Measurements from ENCODE around the gene UBAP2L. TPM values are rescaled to one million over a fixed set of nuclear protein-coding genes. Genes with fewer than 3 reads are reported as not detected.

UBAP2L gene
- total and polyA plus RNA-seq, 2 donors (not counting 1 experiment from before 2014, with no cell fraction given), result 147 to 218 TPM

DNA sequence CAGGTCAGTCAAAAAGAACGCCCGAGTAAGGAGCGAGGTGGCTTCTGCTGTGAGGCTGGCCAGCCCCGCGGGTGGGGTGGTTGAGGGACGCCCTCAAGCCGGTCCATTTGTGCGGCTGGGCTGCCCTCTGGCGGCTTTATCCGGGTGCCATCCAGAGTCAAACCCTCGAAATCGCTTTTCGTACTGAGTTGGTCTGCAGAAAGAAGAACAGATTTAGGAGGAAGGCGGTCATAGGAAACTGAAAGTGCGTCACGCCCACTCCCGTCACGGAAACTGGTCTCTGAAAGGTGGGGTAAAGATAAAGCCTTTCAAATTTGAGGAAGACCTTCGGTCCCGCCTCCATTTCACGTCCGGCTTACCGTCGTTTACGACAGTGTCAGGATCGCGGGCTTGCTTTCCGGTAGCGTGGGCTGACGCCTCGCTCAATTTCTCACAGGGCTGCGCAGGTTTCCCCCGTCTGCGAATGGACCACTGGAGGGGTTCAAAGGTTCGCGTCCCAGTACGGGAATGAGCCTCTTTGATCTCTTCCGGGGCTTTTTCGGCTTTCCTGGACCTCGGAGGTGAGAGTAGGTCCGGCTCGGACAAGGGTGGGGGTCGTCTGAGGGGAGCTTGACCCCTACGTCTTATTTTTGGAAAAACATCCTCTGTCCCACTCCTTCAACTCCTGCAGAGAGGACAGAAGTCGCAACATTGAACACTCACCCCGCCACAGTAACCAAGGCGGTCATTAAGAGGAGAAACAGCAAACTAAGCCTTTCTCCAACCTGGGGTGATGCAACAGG, 51.7 kb downstream of the UBAP2L start, which contains the start of gene HAX1:
TSS of gene HAX1 (plus strand) at position 413 of the 782 bp plus-strand sequence. CDS start at position 508, 95 bp downstream.
- peak within 1 kb of the TSS; percentile 94 for H3K27ac Mint-ChIP-seq

More for the DNA sequence above, 51.7 kb downstream of the UBAP2L start, which contains the start of gene HAX1:
- H2AFZ ChIP-seq (ENCODE audit: insufficient read depth, low read depth, low read length, poor library complexity, severe bottlenecking), result peak within 1 kb of the TSS; percentile 84
- H3K4me1 ChIP-seq (ENCODE audit: control insufficient read depth in 2 of 2, insufficient read depth in 2 of 2, low read length in 2 of 2), result peaks cover 14 to 21% of the 10 kb centered on the region in 2 donors
- peaks cover 12% of the 10 kb centered on the region for H3K79me2 ChIP-seq (ENCODE audit: control insufficient read depth, insufficient read depth, low read length)
- peaks cover 34% of the 10 kb centered on the region for H3K4me1 Mint-ChIP-seq
- no peak for TF ChIP-seq EZH2 (IDR thresholded peaks at IDR 0.05; ENCODE audit: borderline replicate concordance, insufficient read depth, low read depth, low read length, poor library complexity, severe bottlenecking)
- TF ChIP-seq, protein P1, sequence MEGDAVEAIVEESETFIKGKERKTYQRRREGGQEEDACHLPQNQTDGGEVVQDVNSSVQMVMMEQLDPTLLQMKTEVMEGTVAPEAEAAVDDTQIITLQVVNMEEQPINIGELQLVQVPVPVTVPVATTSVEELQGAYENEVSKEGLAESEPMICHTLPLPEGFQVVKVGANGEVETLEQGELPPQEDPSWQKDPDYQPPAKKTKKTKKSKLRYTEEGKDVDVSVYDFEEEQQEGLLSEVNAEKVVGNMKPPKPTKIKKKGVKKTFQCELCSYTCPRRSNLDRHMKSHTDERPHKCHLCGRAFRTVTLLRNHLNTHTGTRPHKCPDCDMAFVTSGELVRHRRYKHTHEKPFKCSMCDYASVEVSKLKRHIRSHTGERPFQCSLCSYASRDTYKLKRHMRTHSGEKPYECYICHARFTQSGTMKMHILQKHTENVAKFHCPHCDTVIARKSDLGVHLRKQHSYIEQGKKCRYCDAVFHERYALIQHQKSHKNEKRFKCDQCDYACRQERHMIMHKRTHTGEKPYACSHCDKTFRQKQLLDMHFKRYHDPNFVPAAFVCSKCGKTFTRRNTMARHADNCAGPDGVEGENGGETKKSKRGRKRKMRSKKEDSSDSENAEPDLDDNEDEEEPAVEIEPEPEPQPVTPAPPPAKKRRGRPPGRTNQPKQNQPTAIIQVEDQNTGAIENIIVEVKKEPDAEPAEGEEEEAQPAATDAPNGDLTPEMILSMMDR (IDR thresholded peaks at IDR 0.05), result peak; percentile 82
- H4K20me1 ChIP-seq (ENCODE audit: control insufficient read depth, insufficient read depth, low read length, poor library complexity, severe bottlenecking), result no peaks in the 10 kb centered on the region
- peaks cover 0 to 34% of the 10 kb centered on the region in 2 experiments for H3K36me3 ChIP-seq (replicated peaks in 1 of 2; ENCODE audit: control extremely low read depth in 1 of 2, control insufficient read depth in 1 of 2, extremely low read depth in 1 of 2, insufficient read depth in 2 of 2, low read length in 1 of 2)
- peak within 1 kb of the TSS; percentile 88 to 99 (median 90) for H3K4me3 ChIP-seq (ENCODE audit: control extremely low read depth in 1 of 5, extremely low read depth in 1 of 5, insufficient read depth in 1 of 5, low read depth in 2 of 5, low read length in 4 of 5)
- H3K9me3 ChIP-seq (ENCODE audit: control extremely low read depth in 1 of 3, control insufficient read depth in 2 of 3, insufficient read depth in 1 of 3, low read length in 2 of 3), result no peaks in the 10 kb centered on the region
- under 1% methylated on average over 37 of the region's 47 CpGs for WGBS (ENCODE audit: insufficient coverage)
- H3K27ac ChIP-seq (ENCODE audit: low read length in 2 of 2), result peak within 1 kb of the TSS; percentile 90 to 93
- H3K4me2 ChIP-seq (replicated peaks; ENCODE audit: low read depth, low read length, poor library complexity, severe bottlenecking), result peak within 1 kb of the TSS; percentile 87
- H3K27me3 ChIP-seq (replicated peaks in 1 of 4; ENCODE audit: control extremely low read depth in 1 of 4, control insufficient read depth in 3 of 4, insufficient read depth in 4 of 4, low read length in 3 of 4), result no peaks in the 10 kb centered on the region
- ChIA-PET CTCF (interaction anchor here (0.7 to 7.4 kb wide), 18 partner anchors 13 to 762 kb away, joined by 3 to 52 read pairs (median 4); partner anchors contain the start of genes CHTOP, RPS27 and UBAP2L), POLR2A (interaction anchor here (0.6 to 1.2 kb wide), 10 partner anchors 38 to 901 kb away, joined by 3 to 11 read pairs (median 4); partner anchors contain the start of gene KRTCAP2)
- peak within 1 kb of the TSS; percentile 90 for H3K4me3 Mint-ChIP-seq
- DNase-seq (peak; percentile 99), ATAC-seq (ENCODE audit: low read depth) (peak; percentile 91)
- intact Hi-C loops (cut with micrococcal nuclease), result loop anchor here (1.0 to 5.0 kb wide), 12 partner anchors 52 to 760 kb away; partner anchors contain the start of genes CRTC2, ILF2, RPS27 and UBAP2L
- peak within 1 kb of the TSS; percentile 90 for H3K9ac ChIP-seq (ENCODE audit: low read length)
- no peaks in the 10 kb centered on the region for H3K27me3 Mint-ChIP-seq
- no peaks in the 10 kb centered on the region for H3K9me3 Mint-ChIP-seq (ENCODE audit: insufficient read depth)
